Measurements from ENCODE around the gene IFI44L.

Gene IFI44L

DNA sequence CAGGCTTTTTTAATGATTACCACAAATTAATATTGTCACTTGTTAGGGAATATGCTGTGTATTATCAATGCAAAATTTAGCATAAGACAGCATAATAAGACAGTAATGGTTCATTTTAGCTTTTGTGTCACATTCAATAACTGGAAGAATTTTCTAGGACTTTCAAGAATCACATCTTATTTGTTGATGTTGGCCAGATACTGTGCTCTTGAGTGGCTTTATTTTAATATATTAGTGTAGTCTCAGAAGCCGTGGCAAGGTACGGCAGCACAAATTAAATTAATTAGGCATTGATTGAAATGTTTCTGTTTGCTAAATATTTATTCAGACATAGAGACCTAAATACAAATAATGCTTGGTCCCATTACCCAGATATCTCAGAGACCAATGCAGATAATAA, 10.4 kb downstream of the IFI44L start:
- H3K27ac ChIP-seq = no peak overlapping the region
- no peak overlapping the region for H3K4me3 ChIP-seq

DNA sequence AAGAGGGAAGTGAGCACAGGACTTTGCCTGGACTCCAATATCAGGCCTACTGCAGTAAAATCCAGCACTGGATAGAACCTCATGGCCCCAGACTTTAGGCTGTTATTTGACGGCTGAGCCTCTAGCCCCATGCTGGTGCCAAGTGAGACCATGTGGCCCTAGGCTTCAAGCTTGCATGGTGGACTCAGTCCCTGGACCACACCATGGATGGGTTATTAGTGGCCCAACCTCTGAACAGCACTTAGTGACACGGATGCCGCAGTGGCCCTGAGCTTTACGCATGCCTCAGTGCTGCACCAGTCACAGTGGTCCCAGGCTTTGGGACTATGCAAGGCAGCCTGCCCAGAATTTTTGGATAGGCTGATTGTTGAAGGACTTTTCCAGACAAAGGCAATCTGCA, 13.0 kb downstream of the IFI44L start:
- H3K4me3 ChIP-seq = no peak overlapping the region
- no peak overlapping the region for H3K27ac ChIP-seq

DNA sequence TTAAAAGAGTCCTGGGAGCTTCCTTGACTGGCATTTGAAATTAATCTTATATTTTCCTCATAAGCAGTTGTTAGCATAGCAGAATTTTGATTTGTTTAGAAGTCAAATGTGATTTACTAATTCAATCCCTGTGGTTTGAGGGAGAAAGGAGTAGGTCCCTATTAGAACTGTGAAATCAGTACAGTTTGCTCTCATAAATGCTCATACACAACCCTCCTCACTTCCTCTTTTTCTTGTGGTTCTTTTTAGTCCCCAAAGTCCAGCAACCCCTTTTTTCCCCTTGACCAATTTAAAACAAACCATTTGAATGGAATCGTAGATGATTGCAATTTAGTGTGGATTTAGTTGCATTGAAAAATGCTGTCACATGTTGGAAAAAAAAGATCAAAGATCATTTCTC, 20.2 kb downstream of the IFI44L start:
- Histone ChIP-seq H3K27ac (no peak overlapping the region), H3K4me3 (no peak overlapping the region)

DNA sequence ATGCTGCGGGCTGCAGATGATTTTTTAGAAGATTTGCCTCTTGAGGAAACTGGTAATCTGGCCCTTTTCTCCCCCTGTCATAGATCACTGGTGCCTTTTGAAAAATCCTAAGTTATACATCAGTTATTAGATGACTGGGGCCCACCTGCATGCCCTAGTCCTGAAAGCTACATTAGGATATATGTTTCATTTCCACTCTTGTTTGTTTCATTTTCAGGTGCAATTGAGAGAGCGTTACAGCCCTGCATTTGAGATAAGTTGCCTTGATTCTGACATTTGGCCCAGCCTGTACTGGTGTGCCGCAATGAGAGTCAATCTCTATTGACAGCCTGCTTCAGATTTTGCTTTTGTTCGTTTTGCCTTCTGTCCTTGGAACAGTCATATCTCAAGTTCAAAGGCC, 21.3 kb downstream of the IFI44L start:
- H3K4me3 ChIP-seq = no peak overlapping the region
- H3K27ac ChIP-seq = no peak overlapping the region

DNA sequence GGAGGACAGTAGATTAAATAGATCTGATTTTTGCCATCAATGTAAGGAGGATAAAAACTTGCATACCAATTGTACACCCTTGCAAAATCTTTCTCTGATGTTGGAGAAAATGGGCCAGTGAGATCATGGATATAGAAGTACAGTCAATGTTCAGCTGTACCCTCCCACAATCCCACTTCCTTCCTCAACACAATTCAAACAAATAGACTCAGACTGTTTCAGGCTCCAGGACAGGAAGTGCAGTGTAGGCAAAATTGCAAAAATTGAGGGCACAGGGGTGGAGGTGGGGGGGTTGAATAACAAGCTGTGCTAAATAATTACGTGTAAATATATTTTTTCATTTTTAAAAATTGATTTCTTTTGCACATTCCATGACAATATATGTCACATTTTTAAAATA, 25.5 kb downstream of the IFI44L start:
- peak overlapping the region in 1 of 21 experiments; percentile 22 for H3K27ac ChIP-seq

GRCh38 chr1:78647238-78647637, 27.0 kb downstream of the IFI44L start:
- no peak overlapping the region for H3K4me3 ChIP-seq

More for the DNA sequence above, 25.5 kb downstream of the IFI44L start:
- H3K4me3 ChIP-seq = no peak overlapping the region

GRCh38 chr1:78649628-78650027, 29.4 kb downstream of the IFI44L start, which contains the start of gene IFI44:
Gene IFI44 (plus strand): TSS chr1:78649831. CDS start chr1:78650196, 365 bp downstream.
- Histone ChIP-seq H3K4me3 (peak within 1 kb of the TSS; percentile 24 to 52 (median 30)), H3K27ac (peak within 1 kb of the TSS in 17 of 21 experiments; percentile 5 to 90 (median 73))

More at GRCh38 chr1:78647238-78647637, 27.0 kb downstream of the IFI44L start:
- H3K27ac ChIP-seq = no peak overlapping the region

GRCh38 chr1:78650114-78650660, 29.9 kb downstream of the IFI44L start:
- H3K4me3 ChIP-seq = peak overlapping the region; percentile 24 to 52 (median 30)
- H3K27ac ChIP-seq = peak overlapping the region in 16 of 21 experiments; percentile 5 to 90 (median 74)

DNA sequence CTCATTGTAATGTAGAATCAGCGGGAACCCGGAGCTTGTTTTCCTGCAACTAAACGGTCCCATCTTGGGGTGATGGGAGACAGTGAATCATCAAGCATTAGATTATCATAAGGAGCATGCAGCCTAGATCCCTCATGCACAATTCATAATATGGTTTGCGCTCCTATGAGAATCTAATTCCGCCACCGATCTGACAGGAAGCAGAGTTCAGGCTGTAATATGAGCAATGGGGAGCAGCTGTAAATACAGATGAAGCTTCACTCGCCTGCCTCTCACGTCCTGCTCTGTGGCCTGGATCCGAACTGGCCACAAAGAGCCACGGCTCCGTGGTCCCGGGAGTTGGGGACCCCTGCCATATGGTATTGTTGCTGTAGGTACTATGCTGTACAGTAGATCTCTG, 31.0 kb downstream of the IFI44L start:
- Histone ChIP-seq H3K4me3 (peak overlapping the region; percentile 24 to 52 (median 30)), H3K27ac (peak overlapping the region in 16 of 21 experiments; percentile 4 to 90 (median 70))

- Histone ChIP-seq H3K27ac (peak overlapping the region in 9 of 21 experiments; percentile 4 to 87 (median 73)), H3K4me3 (peak overlapping the region in 6 of 7 experiments; percentile 25 to 52 (median 36))
Observed at GRCh38 chr1:78652019-78652560, 31.8 kb downstream of the IFI44L start.

- Histone ChIP-seq H3K27ac (no peak overlapping the region), H3K4me3 (no peak overlapping the region)
Observed at GRCh38 chr1:78658901-78659300, 38.7 kb downstream of the IFI44L start.

- no peak overlapping the region for H3K4me3 ChIP-seq
- no peak overlapping the region for H3K27ac ChIP-seq
Observed at GRCh38 chr1:78663923-78664322, 43.7 kb downstream of the IFI44L start.

DNA sequence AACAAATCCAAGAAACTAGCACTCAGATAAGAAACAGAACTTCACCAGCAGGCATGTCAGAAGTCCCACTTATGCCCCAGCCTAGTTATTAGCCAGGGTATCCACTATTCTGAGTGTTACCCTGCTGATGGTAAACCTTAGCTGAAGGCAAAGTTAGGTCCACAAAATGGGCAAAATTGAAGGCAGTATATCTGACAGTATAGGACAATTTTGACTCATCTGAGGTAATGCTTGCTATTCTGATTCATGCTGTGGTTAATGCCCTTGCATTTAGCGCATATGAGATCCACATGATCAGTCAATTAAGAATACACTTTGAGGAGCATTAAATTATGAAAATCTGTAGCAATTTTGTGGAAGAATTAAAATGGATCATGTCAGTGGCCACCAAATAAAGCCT, 44.5 kb downstream of the IFI44L start:
- Histone ChIP-seq H3K4me3 (no peak overlapping the region), H3K27ac (no peak overlapping the region)

DNA sequence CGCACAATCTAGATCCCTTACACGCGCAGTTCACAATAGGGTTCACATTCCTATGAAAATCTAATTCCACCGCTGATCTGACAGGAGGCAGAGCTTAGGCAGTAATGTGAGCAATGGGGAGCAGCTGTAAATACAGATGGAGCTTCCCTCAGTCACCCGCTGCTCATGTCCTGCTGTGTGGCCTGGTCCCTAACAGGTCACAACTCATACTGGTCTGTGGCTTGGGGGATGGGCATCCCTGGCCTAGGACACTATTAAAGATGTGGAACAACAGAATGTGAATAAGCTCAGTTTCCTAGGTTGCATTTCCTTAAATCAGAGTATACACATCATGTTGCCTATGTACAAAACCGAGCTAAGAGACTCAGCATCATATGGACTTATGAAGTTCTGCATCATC, 45.6 kb downstream of the IFI44L start:
- Histone ChIP-seq H3K27ac (no peak overlapping the region), H3K4me3 (no peak overlapping the region)

GRCh38 chr1:78667939-78668338, 47.7 kb downstream of the IFI44L start:
- H3K27ac ChIP-seq = no peak overlapping the region

GRCh38 chr1:78668427-78668826, 48.2 kb downstream of the IFI44L start:
- H3K27ac ChIP-seq = no peak overlapping the region
- H3K4me3 ChIP-seq = no peak overlapping the region

More at GRCh38 chr1:78667939-78668338, 47.7 kb downstream of the IFI44L start:
- H3K4me3 ChIP-seq = no peak overlapping the region

DNA sequence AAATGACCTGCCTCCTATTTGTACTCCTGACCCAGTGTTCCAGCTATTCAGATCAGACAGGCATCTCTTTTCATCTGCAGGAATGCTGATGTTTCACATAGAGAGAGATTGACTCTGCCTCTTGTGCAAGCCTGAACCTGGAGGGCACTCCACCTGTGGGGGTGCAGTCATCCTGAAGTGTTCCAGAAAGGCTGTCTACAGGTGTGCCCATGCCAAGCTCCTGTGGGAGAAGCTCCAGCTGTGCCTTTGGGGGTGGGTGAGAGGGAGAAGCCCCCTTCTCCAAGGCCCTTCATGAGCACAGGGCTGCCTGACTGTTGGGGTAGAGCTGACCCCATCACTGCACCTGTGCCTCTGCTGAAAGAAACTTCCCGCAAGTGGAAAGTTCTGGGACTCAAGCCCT, 52.2 kb downstream of the IFI44L start:
- H3K4me3 ChIP-seq = no peak overlapping the region
- no peak overlapping the region for H3K27ac ChIP-seq

GRCh38 chr1:78673120-78673519, 52.9 kb downstream of the IFI44L start:
- Histone ChIP-seq H3K4me3 (no peak overlapping the region), H3K27ac (no peak overlapping the region)

- Histone ChIP-seq H3K4me3 (no peak overlapping the region), H3K27ac (no peak overlapping the region)
Observed at GRCh38 chr1:78676347-78676982, 56.2 kb downstream of the IFI44L start.

GRCh38 chr1:78676993-78677392, 56.7 kb downstream of the IFI44L start:
- H3K4me3 ChIP-seq = no peak overlapping the region

GRCh38 chr1:78677788-78678187, 57.5 kb downstream of the IFI44L start:
- H3K4me3 ChIP-seq = no peak overlapping the region
- H3K27ac ChIP-seq = no peak overlapping the region

More at GRCh38 chr1:78676993-78677392, 56.7 kb downstream of the IFI44L start:
- H3K27ac ChIP-seq = no peak overlapping the region
